ENCODE data around the gene CLCN6. TPM values are rescaled to one million over a fixed set of nuclear protein-coding genes. Genes with fewer than 3 reads are reported as not detected.

Gene CLCN6
- total RNA-seq, 1 experiment from 2014 or later: 48.1 TPM

GRCh38 chr1:11845641-11846335 lies 39.8 kb downstream of the CLCN6 start:
- Histone ChIP-seq H3K4me1 (ENCODE audit: insufficient read depth, low read length, poor library complexity, severe bottlenecking) (peaks cover 9% of the 10 kb centered on the region), H3K27me3 (replicated peaks; ENCODE audit: insufficient read depth, low read depth, low read length, poor library complexity) (no peaks in the 10 kb centered on the region), H3K4me3 (ENCODE audit: low read depth, low read length, poor library complexity, severe bottlenecking) (no peak overlapping the region), H3K9me3 (ENCODE audit: low read depth, low read length, poor library complexity, severe bottlenecking) (no peaks in the 10 kb centered on the region), H3K36me3 (ENCODE audit: insufficient read depth, low read length, poor library complexity, severe bottlenecking) (peaks cover 41% of the 10 kb centered on the region), H3K27ac (ENCODE audit: low read depth, low read length, poor library complexity, severe bottlenecking) (no peak overlapping the region)
- POLR2A ChIA-PET (ENCODE audit: low non-redundant PET): interaction anchor here (0.6 kb wide), 1 partner anchor 135 kb away, joined by 3 read pairs; no protein-coding TSS in a partner anchor
- no peak for TF ChIP-seq EZH2 (IDR thresholded peaks at IDR 0.05; ENCODE audit: borderline replicate concordance, low read depth, low read length, poor library complexity, severe bottlenecking)
- no peak for TF ChIP-seq CTCF (conservative IDR thresholded peaks at IDR 0.05; ENCODE audit: low read depth, low read length)
- CTCF ChIA-PET: no interaction called here
- DNase-seq (ENCODE audit: low spot score): peak; percentile 30
- intact Hi-C loops (cut with micrococcal nuclease; ENCODE audit: unreplicated experiment): no loop called here
- no TSS peak for BruUV-seq (replicated peaks)

DNA sequence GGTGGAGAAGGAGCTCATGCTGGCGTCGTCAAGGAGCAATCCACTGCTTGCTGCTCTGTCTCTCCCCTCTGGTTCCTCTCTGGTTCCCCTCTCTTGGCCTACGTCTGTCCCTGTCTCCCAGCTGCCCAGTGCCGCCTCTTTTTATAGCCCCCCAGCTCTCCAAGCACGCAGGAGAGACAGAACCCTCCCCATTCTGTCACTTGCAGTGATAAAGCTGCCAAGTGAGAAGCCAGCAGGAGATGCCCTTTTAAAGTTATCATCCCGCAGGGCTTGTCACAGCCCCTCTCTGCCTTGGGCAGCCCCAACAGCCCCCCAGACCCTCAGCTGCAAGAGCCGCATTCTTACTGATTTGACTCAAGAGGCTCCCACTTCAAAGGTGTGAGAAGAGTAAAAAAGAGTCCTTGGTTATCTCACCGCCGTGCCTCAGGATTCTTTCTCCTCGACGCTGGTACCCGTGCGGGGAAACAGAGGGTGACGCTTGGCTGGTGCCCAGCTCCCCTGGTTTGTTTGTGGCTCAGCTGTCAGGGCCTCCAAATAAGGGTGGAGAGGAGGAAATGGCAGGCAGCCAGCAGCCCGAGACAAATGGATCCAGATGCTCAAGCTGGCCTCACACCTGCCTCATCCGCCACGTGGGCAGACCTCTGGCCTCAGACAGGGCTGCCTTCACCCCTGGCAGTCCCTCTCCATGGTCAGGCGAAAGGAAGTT lies 41.8 kb downstream of the CLCN6 start, which contains the start of gene NPPA:
Gene NPPA, minus strand, starts transcription at position 117 of the 706 bp plus-strand sequence. Its CDS starts 99 bp downstream, at position 18.
- BruUV-seq (replicated peaks): no TSS peak
- Histone ChIP-seq H3K4me1 (ENCODE audit: insufficient read depth, low read length, poor library complexity, severe bottlenecking) (no peaks in the 10 kb centered on the region), H3K27ac (ENCODE audit: low read depth, low read length, poor library complexity, severe bottlenecking) (no peak within 1 kb of the TSS), H3K4me3 (ENCODE audit: low read depth, low read length, poor library complexity, severe bottlenecking) (no peak within 1 kb of the TSS), H3K9me3 (ENCODE audit: low read depth, low read length, poor library complexity, severe bottlenecking) (no peaks in the 10 kb centered on the region), H3K36me3 (ENCODE audit: insufficient read depth, low read length, poor library complexity, severe bottlenecking) (peaks cover 23% of the 10 kb centered on the region), H3K27me3 (replicated peaks; ENCODE audit: insufficient read depth, low read depth, low read length, poor library complexity) (no peaks in the 10 kb centered on the region)
- ChIA-PET CTCF (interaction anchor here (0.6 kb wide), 1 partner anchor 26 kb away, joined by 7 read pairs; no protein-coding TSS in a partner anchor), POLR2A (ENCODE audit: low non-redundant PET) (no interaction called here)
- intact Hi-C loops (cut with micrococcal nuclease; ENCODE audit: unreplicated experiment): no loop called here
- no peak for DNase-seq (ENCODE audit: low spot score)
- TF ChIP-seq EZH2 (IDR thresholded peaks at IDR 0.05; ENCODE audit: borderline replicate concordance, low read depth, low read length, poor library complexity, severe bottlenecking) (no peak), CTCF (conservative IDR thresholded peaks at IDR 0.05; ENCODE audit: low read depth, low read length) (no peak)

DNA sequence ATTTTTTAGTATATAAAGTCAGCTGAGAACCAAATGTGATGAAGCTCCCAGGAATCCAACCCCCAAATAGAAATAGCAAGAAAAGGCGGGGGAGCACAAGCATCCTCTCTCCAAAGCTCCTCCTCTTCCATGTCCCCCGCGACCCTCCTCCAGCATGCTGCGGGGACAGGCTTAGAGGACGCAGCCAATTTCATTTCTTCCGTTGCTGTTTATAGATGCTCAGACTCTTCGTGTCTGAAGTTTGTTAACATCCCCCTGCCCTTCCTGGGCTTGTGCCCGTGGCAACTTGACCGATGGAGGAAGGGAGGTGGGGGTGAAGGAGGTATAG lies 42.3 kb downstream of the CLCN6 start:
- CTCF ChIA-PET: no interaction called here

More for the DNA sequence above, 42.3 kb downstream of the CLCN6 start:
- no peaks in the 10 kb centered on the region for H3K9me3 ChIP-seq (ENCODE audit: low read depth, low read length, poor library complexity, severe bottlenecking)
- H3K4me3 ChIP-seq (ENCODE audit: low read depth, low read length, poor library complexity, severe bottlenecking): no peak overlapping the region
- no peak for TF ChIP-seq EZH2 (IDR thresholded peaks at IDR 0.05; ENCODE audit: borderline replicate concordance, low read depth, low read length, poor library complexity, severe bottlenecking)
- no peak for TF ChIP-seq CTCF (conservative IDR thresholded peaks at IDR 0.05; ENCODE audit: low read depth, low read length)
- no TSS peak for BruUV-seq (replicated peaks)
- POLR2A ChIA-PET (ENCODE audit: low non-redundant PET): no interaction called here
- H3K27me3 ChIP-seq (replicated peaks; ENCODE audit: insufficient read depth, low read depth, low read length, poor library complexity): no peaks in the 10 kb centered on the region
- H3K36me3 ChIP-seq (ENCODE audit: insufficient read depth, low read length, poor library complexity, severe bottlenecking): peaks cover 23% of the 10 kb centered on the region
- intact Hi-C loops (cut with micrococcal nuclease; ENCODE audit: unreplicated experiment): no loop called here
- H3K27ac ChIP-seq (ENCODE audit: low read depth, low read length, poor library complexity, severe bottlenecking): no peak overlapping the region
- no peaks in the 10 kb centered on the region for H3K4me1 ChIP-seq (ENCODE audit: insufficient read depth, low read length, poor library complexity, severe bottlenecking)
- DNase-seq (ENCODE audit: low spot score): no peak

Data from A673 (cell line).